Karpas-422 (cell line): ENCODE data around the gene MATR3. TPM values are rescaled to one million over a fixed set of nuclear protein-coding genes. Genes with fewer than 3 reads are reported as not detected.

Experiments used
- DNase-seq: peaks from one replicate; pipeline ENCODE4 v3.0.0-alpha.2; 2015
- H2AFZ ChIP-seq: fragments of 200-600 bp; sonication (generic); 2 replicates; pipeline ENCODE4 v1.6.1; 2014; ENCODE audit warnings: antibody characterized with exemption, low read length, mixed read lengths
- H3K27ac ChIP-seq: fragments of 200-600 bp; sonication (generic); 2 replicates; pipeline ENCODE4 v1.5.1; 2014; ENCODE audit warnings: mild to moderate bottlenecking, low read length, moderate library complexity
- H3K27me3 ChIP-seq: fragments of 200-600 bp; sonication (generic); 2 replicates; pipeline ENCODE4 v1.6.1; 2014; ENCODE audit warnings: low read length, mixed read lengths
- H3K36me3 ChIP-seq: fragments of 200-600 bp; sonication (generic); 2 replicates; pipeline ENCODE4 v1.6.1; 2014; ENCODE audit warnings: low read length, mixed read lengths; ENCODE audit not compliant: insufficient read depth
- H3K4me1 ChIP-seq: fragments of 200-600 bp; sonication (generic); 2 replicates; pipeline ENCODE4 v1.6.1; 2014; ENCODE audit warnings: mild to moderate bottlenecking, low read length, mixed read lengths
- H3K4me2 ChIP-seq: fragments of 200-600 bp; sonication (generic); 2 replicates; pipeline ENCODE4 v1.6.1; 2014; ENCODE audit warnings: low read length, low read depth, mild to moderate bottlenecking; ENCODE audit not compliant: poor library complexity, severe bottlenecking
- H3K4me3 ChIP-seq: fragments of 200-600 bp; sonication (generic); 2 replicates; pipeline ENCODE4 v1.5.1; 2014; ENCODE audit warnings: mild to moderate bottlenecking, antibody characterized with exemption, low read length, mixed read lengths
- H3K79me2 ChIP-seq: fragments of 200-600 bp; sonication (generic); 2 replicates; pipeline ENCODE4 v1.6.1; 2014; ENCODE audit warnings: mild to moderate bottlenecking, low read length, mixed read lengths
- H3K9ac ChIP-seq: fragments of 200-600 bp; sonication (generic); 2 replicates; pipeline ENCODE4 v1.6.0; 2014; ENCODE audit warnings: low read length
- H3K9me2 ChIP-seq: fragments of 200-600 bp; sonication (generic), shearing (Covaris generic); replicated peaks from 2 replicates; pipeline ENCODE4 v1.6.0; 2014; ENCODE audit warnings: mild to moderate bottlenecking, low read length, moderate library complexity; ENCODE audit not compliant: insufficient read depth
- H3K9me3 ChIP-seq: fragments of 300-700, 200-600 bp; sonication (generic); 2 replicates; pipeline ENCODE4 v1.6.1; 2014; ENCODE audit warnings: low read length, mixed read lengths
- H4K20me1 ChIP-seq: fragments of 200-600 bp; sonication (generic); 2 replicates; pipeline ENCODE4 v1.6.1; 2014; ENCODE audit warnings: mild to moderate bottlenecking, antibody characterized with exemption, low read length, low read depth; ENCODE audit not compliant: insufficient read depth
- total RNA-seq: library from RNA; depleted of rRNA; stranded (reverse); fragments of >200 nt; shearing (Covaris generic); gene quantifications from 2 replicates; pipeline ENCODE4 v1.2.3, GENCODE V29; 2014; ENCODE audit warnings: low replicate concordance

The MATR3 gene
- total RNA-seq, 1 experiment from 2014 or later = 245 TPM

GRCh38 chr5:139371482-139372435, 78.2 kb downstream of the MATR3 start:
- Histone ChIP-seq H3K4me3 (no peak overlapping the region), H3K9ac (no peak overlapping the region), H3K36me3 (peaks cover 22% of the 10 kb centered on the region; the same call in 1 of the 2 replicates), H2AFZ (no peak overlapping the region), H3K4me2 (no peak overlapping the region), H3K27ac (no peak overlapping the region), H3K9me2 (no peaks in the 10 kb centered on the region), H4K20me1 (no peaks in the 10 kb centered on the region), H3K9me3 (no peaks in the 10 kb centered on the region), H3K27me3 (no peaks in the 10 kb centered on the region), H3K4me1 (peaks cover 4% of the 10 kb centered on the region; the same call in 1 of the 2 replicates), H3K79me2 (no peaks in the 10 kb centered on the region)
- DNase-seq = no peak

GRCh38 chr5:139374909-139375308, 81.4 kb downstream of the MATR3 start:
- no peak overlapping the region for H3K4me3 ChIP-seq
- H3K27ac ChIP-seq = no peak overlapping the region
- H3K9me2 ChIP-seq = no peaks in the 10 kb centered on the region
- DNase-seq = no peak
- H3K36me3 ChIP-seq = peaks cover 5% of the 10 kb centered on the region; the same call in 1 of the 2 replicates
- H3K27me3 ChIP-seq = no peaks in the 10 kb centered on the region
- no peaks in the 10 kb centered on the region for H3K4me1 ChIP-seq
- no peak overlapping the region for H3K9ac ChIP-seq
- H4K20me1 ChIP-seq = no peaks in the 10 kb centered on the region
- no peaks in the 10 kb centered on the region for H3K9me3 ChIP-seq
- no peak overlapping the region for H3K4me2 ChIP-seq
- no peaks in the 10 kb centered on the region for H3K79me2 ChIP-seq
- H2AFZ ChIP-seq = no peak overlapping the region

GRCh38 chr5:139376364-139376763, 82.8 kb downstream of the MATR3 start:
- Histone ChIP-seq H3K4me3 (no peak overlapping the region), H4K20me1 (no peaks in the 10 kb centered on the region), H2AFZ (no peak overlapping the region), H3K9me3 (no peaks in the 10 kb centered on the region), H3K36me3 (0 out of 2 replicates have a peak, but pooled peaks cover 4% of the 10 kb centered on the region), H3K79me2 (no peaks in the 10 kb centered on the region), H3K27ac (no peak overlapping the region), H3K9me2 (no peaks in the 10 kb centered on the region), H3K9ac (no peak overlapping the region), H3K4me1 (no peaks in the 10 kb centered on the region), H3K27me3 (no peaks in the 10 kb centered on the region), H3K4me2 (no peak overlapping the region)
- DNase-seq = no peak

- no peaks in the 10 kb centered on the region for H3K9me2 ChIP-seq
- H3K4me1 ChIP-seq = peaks cover 4% of the 10 kb centered on the region
- H3K4me2 ChIP-seq = no peak overlapping the region
- DNase-seq = no peak
- H3K36me3 ChIP-seq = 0 out of 2 replicates have a peak, but pooled peaks cover 4% of the 10 kb centered on the region
- no peak overlapping the region for H3K9ac ChIP-seq
- no peaks in the 10 kb centered on the region for H4K20me1 ChIP-seq
- no peak overlapping the region for H3K4me3 ChIP-seq
- no peak overlapping the region for H3K27ac ChIP-seq
- H2AFZ ChIP-seq = no peak overlapping the region
- no peaks in the 10 kb centered on the region for H3K79me2 ChIP-seq
- H3K9me3 ChIP-seq = no peaks in the 10 kb centered on the region
- H3K27me3 ChIP-seq = no peaks in the 10 kb centered on the region
These were observed 83.7 kb downstream of the MATR3 start for GRCh38 chr5:139377226-139377625.

- DNase-seq = no peak
- Histone ChIP-seq H3K9ac (no peak overlapping the region), H3K4me3 (no peak overlapping the region)
These were observed 84.7 kb downstream of the MATR3 start for GRCh38 chr5:139378101-139378825.

GRCh38 chr5:139378941-139379361, 85.4 kb downstream of the MATR3 start:
- Histone ChIP-seq H3K9me2 (no peaks in the 10 kb centered on the region), H3K27ac (no peak overlapping the region), H3K9ac (no peak overlapping the region), H3K27me3 (no peaks in the 10 kb centered on the region), H3K9me3 (no peaks in the 10 kb centered on the region), H2AFZ (no peak overlapping the region), H3K79me2 (no peaks in the 10 kb centered on the region), H4K20me1 (no peaks in the 10 kb centered on the region), H3K4me1 (peaks cover 12% of the 10 kb centered on the region), H3K4me2 (no peak overlapping the region), H3K36me3 (no peaks in the 10 kb centered on the region), H3K4me3 (no peak overlapping the region)
- no peak for DNase-seq

More at GRCh38 chr5:139378101-139378825, 84.7 kb downstream of the MATR3 start:
- H3K9me3 ChIP-seq = no peaks in the 10 kb centered on the region
- peaks cover 10% of the 10 kb centered on the region for H3K4me1 ChIP-seq
- H3K9me2 ChIP-seq = no peaks in the 10 kb centered on the region
- H3K79me2 ChIP-seq = no peaks in the 10 kb centered on the region
- no peak overlapping the region for H2AFZ ChIP-seq
- H3K4me2 ChIP-seq = no peak overlapping the region
- H4K20me1 ChIP-seq = no peaks in the 10 kb centered on the region
- H3K27ac ChIP-seq = no peak overlapping the region
- no peaks in the 10 kb centered on the region for H3K27me3 ChIP-seq
- H3K36me3 ChIP-seq = no peaks in the 10 kb centered on the region

GRCh38 chr5:139379626-139380449, 86.3 kb downstream of the MATR3 start:
- Histone ChIP-seq H3K9me3 (no peaks in the 10 kb centered on the region), H3K27ac (no peak overlapping the region), H3K27me3 (no peaks in the 10 kb centered on the region), H4K20me1 (no peaks in the 10 kb centered on the region), H3K4me2 (no peak overlapping the region), H2AFZ (no peak overlapping the region), H3K4me1 (peaks cover 21% of the 10 kb centered on the region), H3K9me2 (no peaks in the 10 kb centered on the region), H3K36me3 (no peaks in the 10 kb centered on the region), H3K79me2 (no peaks in the 10 kb centered on the region), H3K4me3 (no peak overlapping the region), H3K9ac (no peak overlapping the region)
- DNase-seq = no peak
